HG02852 (cell line): ENCODE results near the gene NAV2.

Source experiments
- ATAC-seq: cut with Tn5 transposase; IDR thresholded peaks from one replicate; pipeline ENCODE4 v1.9.1; 2021; ENCODE audit warnings: mild to moderate bottlenecking, moderate library complexity; ENCODE audit not compliant: unreplicated experiment

NAV2 gene

GRCh38 chr11:20093775-20094174 is 381.1 kb downstream of the NAV2 start:
- ATAC-seq = no peak

GRCh38 chr11:20095189-20095588 is 382.6 kb downstream of the NAV2 start:
- no peak for ATAC-seq

DNA sequence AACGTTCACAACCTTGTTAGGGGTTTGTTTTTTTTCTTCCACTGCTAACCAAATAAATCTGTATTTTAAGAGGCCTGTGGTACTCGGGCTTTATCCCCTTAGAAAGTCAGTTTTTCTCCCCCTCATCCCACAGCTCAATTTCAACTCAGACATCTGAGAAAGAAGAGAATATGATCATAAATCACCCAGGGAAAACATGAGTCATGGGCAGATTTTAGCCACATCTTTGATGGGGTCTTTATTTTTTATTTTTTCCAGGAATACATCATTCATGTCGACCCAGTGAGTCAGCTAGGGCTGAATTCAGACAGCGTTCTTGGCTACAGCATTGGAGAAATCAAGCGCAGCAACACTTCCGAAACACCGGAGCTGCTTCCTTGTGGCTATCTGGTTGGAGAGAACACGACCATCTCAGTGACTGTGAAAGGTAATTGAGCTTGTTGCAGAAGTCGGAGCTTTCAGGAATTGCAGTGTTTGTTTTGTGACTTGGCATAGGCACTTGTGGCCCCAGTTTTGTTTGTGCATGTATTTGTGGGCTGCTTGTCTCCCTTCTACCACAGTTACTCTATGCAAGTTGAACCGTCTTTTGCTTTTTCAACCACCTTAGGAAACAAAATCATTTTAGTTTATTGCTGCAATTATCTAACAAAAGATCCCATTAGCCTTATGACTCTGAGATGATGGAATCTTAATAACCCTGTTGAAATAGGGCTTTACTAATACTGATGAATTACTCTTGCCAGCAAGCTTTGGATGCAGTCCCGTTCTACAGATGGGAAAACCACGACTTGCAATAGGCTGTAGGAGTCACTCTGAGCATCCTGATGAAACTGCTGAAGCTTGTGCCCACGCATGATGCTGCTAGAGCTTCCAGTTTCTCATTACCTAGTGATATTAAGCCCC is 384.9 kb downstream of the NAV2 start:
- no peak for ATAC-seq

DNA sequence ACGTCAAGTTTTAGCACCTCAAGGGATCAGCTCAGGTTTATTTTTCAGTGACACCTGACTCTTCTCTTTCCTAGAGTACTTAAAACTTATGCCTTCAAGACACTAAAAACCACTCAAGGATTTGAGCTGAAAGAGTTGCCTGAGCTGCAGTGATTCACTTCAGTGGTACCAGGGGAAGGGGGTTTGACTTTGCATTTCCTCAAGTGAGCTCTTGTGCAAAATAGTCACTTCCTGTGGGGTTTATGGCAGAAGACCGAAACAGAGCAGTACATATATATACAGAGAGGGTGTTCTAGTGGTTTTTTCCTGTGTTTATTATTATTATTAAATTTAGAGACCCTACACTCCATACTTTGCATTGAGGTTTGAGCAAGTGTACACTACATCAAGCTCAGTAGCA is 386.9 kb downstream of the NAV2 start:
- peak; percentile 74 for ATAC-seq

DNA sequence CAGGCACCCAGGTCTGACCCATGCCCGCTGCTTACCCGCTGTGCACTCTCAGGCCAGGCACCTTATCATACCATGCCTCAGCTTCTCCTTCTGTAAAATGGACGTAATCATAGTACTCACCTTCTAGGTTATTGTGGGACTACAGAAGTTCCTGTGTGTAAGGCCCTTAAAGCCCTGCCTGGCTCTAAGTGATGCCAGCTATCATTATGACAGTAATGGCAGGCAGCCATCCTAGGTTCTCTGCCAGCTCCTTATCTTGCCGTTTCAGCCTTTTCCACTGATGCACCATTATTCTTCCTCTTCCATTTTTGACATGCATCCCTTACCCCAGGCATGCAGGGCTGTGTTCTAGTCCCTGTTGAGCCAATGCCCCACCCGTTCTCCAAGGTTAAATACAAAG is 389.8 kb downstream of the NAV2 start:
- ATAC-seq = no peak

DNA sequence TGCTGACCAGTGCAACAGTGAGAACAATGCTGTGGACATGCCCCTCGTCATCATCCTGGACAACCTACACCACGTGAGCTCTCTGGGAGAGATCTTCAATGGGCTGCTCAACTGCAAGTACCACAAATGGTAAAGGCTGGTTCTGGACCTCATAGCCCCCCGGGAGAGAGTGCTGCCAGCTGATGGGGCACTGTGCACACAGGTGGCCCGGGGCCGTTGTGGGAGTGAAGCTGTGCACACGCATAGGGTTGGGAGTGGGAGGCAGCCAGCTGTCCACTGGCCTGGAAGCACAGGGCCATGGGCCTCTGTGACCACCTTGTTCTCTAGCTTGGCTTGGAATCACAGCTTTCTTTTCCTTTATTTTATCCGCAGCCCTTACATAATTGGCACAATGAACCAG is 390.6 kb downstream of the NAV2 start:
- no peak for ATAC-seq

DNA sequence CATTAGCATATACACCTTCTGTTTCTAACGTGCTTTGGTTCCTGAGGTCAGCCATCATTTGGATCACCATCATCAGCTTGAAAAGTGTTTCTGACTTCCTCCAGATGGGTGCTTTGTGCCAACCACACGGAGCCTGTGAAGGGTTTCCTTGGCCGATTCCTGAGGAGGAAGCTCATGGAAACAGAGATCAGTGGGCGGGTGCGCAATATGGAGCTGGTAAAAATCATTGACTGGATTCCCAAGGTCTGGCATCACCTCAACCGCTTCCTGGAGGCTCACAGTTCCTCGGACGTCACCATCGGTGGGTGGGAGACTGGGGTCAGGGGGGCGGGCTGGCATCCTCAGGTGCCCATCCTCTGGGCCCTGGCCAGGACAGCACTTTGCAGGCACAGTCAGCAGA is 392.8 kb downstream of the NAV2 start:
- no peak for ATAC-seq

DNA sequence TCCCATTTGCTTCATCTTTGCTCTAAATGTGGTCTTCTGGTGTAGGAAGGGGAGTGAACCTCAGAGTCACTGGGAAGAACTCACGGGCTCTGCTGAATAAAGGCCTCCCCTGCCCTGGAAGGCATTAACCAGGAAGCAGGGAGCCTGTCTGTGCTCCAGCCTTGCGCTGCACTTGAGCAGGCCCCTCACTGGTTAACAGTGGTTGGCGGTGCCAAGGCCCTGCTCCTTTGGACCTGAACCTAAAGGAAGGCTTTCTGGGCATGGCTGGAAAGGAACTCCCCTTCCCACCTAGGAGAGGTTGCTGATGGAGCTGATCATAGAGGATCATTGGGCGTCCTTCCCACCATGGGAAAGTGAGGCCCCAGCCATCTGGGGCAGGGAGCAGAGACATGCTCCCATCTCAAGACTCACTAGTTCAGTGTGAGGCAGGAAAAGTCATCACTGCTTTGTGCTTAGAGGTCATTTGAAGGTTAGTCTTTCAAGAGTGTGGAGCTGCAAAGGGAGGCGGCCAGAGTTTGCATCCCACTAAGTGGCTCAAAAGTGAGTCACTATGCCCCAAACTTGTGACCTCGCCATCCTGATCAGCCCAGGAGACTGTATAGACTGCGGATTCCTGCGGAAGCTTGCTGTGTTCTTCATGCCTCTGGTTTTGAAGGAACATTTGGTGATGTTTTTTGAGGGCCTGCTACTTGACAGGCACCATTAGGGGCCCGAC is 397.3 kb downstream of the NAV2 start:
- no peak for ATAC-seq

- ATAC-seq = peak; percentile 89
Measured at GRCh38 chr11:20110908-20111669, 398.5 kb downstream of the NAV2 start.

GRCh38 chr11:20111871-20112270 is 399.2 kb downstream of the NAV2 start:
- ATAC-seq = no peak

DNA sequence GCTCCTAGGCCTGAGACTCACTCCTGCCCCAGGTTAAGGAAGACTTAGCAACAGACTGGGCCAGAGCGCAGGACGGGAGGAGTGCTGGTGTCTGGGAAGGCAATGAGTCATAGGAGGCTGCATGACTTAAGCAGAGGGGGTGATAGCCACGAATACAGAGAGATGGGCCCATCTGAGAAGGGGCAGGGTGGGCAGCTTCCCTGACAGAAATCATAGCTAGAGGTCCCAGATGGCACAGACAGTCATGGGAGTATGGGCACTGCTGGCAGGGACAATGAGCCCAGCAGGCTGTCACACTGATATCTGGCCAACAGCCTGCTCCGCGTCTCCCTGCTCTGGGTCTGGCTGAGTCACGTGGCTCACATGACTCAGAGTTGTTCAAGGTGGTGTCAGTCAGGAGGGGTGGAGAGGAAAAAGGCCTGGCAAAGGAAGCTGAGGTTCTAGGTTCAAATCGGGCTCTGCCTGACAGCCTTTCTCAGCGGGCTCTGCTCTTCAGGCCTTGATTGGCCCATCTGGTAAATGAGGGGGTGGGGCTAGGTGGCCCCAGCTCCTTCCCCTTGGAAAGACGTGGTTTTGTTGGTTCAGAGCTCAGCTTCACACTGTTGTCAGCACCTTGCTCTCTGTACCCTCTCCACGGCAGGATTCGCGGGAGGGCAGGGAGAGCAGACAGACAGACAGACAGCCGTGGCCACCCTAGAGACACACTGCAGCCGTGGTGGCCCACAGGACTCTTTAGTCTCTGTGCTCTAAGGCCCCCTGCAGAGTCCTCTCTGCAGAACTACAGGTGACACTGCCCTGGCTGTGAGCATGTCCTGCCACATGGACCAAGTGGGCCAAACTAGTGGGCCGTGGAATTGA is 399.9 kb downstream of the NAV2 start:
- ATAC-seq = no peak

DNA sequence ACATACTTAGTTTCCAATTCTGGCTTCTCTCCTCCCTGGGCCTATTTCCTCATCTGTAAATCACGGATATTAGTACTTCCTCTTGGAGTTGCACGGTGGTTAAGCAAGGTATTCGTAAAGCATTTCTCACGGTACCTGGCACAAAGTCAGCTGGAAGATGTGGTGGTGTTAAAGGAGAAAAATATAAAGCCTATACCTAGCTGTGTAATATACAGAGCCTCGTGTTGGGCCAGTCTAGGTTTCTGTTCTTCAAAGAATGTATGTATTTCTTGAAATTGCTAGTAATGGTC is 400.5 kb downstream of the NAV2 start:
- no peak for ATAC-seq

GRCh38 chr11:20114588-20114987 is 402.0 kb downstream of the NAV2 start:
- ATAC-seq = no peak

DNA sequence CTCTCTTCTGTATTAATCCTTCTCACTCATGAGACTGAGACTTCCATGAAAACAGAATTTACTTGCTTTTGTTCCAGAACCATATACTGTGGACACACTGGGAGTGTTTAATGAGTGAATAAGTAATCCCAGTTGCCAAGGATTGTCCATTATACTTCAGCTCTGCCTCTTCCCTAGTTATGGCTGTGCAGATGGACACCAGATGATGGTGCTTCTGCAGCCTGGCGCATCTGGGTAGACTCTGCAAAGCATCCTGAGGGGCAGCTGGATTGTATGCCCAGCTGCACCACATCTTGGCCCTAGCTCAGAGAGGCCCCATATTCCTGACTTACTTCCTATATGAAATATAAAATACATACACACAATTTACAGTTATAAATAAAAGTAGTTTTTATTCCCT is 404.2 kb downstream of the NAV2 start:
- ATAC-seq = no peak

DNA sequence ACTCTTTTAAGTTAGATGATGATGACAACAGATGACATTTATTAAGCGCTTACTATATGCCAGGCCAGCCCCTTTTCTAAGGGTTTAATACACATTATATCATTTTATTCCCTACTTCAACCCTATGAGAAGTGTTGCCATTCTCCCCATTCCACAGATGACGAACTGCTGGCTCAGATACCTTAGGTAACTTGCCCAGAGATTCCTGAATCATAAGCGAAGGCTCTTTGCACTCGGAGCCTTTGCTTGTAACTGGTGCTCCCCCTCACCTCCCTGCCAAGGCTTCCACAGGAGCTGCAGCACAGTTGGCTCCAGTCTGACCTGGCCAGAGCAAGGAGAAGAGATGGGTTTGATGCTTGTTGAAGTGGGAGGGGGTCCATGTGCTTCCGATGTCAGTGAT is 404.7 kb downstream of the NAV2 start:
- no peak for ATAC-seq

- ATAC-seq = no peak
Measured at GRCh38 chr11:20118209-20118608, 405.6 kb downstream of the NAV2 start.

- ATAC-seq = no peak
Measured at GRCh38 chr11:20119315-20119714, 406.7 kb downstream of the NAV2 start.

DNA sequence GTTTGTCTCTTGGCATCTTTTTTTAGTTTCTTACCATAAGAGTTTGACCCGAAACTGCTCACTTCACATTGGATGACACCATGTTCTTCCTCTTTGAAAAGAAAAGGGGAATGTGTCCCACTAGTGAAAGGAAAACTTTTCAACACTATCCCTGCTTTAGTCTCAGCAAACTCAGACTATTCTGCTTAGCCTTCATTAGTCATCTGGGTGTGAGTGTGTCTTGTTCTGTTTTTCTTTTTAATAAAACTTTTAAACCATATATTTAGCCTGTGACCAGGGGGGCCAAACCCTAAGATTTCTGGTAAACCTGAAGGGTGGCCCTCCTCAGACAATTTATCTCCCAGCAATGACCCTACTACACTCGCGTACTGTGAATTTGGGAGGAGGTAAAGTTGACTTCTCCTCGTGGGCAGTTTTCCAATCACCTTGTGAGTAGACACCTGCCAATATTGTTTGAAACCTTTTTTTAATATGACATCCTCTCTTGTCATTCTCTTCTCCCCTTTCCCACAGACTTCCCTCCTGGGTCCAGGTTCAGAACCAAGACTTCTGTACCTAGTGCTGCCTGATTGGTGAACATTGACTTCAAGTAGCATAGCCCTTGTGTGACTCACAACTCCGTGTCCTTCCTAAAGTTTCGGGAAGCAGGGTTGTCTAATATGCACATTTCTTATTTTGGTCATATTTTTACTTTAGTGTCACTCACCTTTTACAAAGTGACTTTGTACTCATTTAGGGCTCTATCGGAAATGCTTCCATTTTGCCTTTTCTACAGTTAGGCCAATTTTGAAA is 407.7 kb downstream of the NAV2 start:
- no peak for ATAC-seq

- no peak for ATAC-seq
Measured at GRCh38 chr11:20122131-20122530, 409.5 kb downstream of the NAV2 start.

DNA sequence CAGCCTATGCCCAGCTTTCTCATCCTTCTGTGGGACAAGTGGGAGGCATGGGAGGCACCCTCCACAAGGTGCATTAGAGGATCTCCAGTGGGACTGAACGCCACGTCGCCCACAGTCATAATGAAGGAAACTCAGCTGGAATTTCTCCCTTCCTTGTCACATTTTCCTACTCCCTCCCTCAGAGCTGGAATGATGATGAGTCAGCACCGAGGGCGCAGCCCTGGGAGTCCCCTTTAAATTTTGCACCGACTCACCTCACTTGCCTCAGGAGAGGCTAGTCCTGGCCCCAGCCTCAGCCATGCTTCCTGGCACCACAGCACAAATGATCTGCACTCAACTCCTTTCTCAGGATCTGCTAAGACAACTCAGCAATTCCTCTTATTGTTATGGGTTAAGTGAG is 413.3 kb downstream of the NAV2 start:
- ATAC-seq = no peak
